Adipose tissue (tissue), 3 donors: ENCODE measurements around the gene NASP. TPM values are rescaled to one million over a fixed set of nuclear protein-coding genes. Genes with fewer than 3 reads are reported as not detected.

Source experiments
- H3K27ac ChIP-seq: one replicate; pipeline ENCODE4 v1.5.1; 2013; ENCODE audit warnings: low read depth, low read length
- WGBS, 3 donors: extraction: QIAGEN DNeasy Blood & Tissue Kit; methylation state at CpG; one replicate each; pipeline ENCODE4 v1.1.7; 2013; 5-methylcytosine and 5-hydroxymethylcytosine counted together
- polyA plus RNA-seq, 3 donors: library from polyadenylated mRNA; stranded (reverse); fragments of 200-250 nt; gene quantifications; one replicate each; pipeline ENCODE4 v1.2.3, GENCODE V29; 2013
- donor health status: healthy with polysubstance abuse.
- donor health status: Bipolar disorder and iron deficiency.
- donor health status: healthy.

NASP gene
- polyA plus RNA-seq, 3 donors = 37.2 to 117 (median 92.1) TPM

- H3K27ac ChIP-seq = no peak overlapping the region
- 69 to 84% (median 70%) methylated on average over 5 of the region's 5 CpGs for WGBS, 3 donors
Measured at GRCh38 chr1:45608175-45609156, 24.6 kb downstream of the NASP start.

GRCh38 chr1:45610589-45611226 lies 26.9 kb downstream of the NASP start:
- H3K27ac ChIP-seq = no peak overlapping the region
- 95 to 97% (median 96%) methylated on average over 10 of the region's 10 CpGs for WGBS, 3 donors

GRCh38 chr1:45612941-45613579 lies 29.2 kb downstream of the NASP start:
- 83 to 91% (median 84%) methylated on average over 8 of the region's 8 CpGs for WGBS, 3 donors
- no peak overlapping the region for H3K27ac ChIP-seq

GRCh38 chr1:45615885-45616284 lies 32.0 kb downstream of the NASP start:
- 93 to 97% (median 93%) methylated on average over 1 of the region's 1 CpG for WGBS, 3 donors

GRCh38 chr1:45617618-45618017 lies 33.8 kb downstream of the NASP start:
- H3K27ac ChIP-seq = no peak overlapping the region
- WGBS, 3 donors = 68 to 88% (median 69%) methylated on average over 4 of the region's 4 CpGs

More at GRCh38 chr1:45615885-45616284, 32.0 kb downstream of the NASP start:
- no peak overlapping the region for H3K27ac ChIP-seq

- H3K27ac ChIP-seq = no peak overlapping the region
- 63 to 68% (median 66%) methylated on average over 8 of the region's 8 CpGs for WGBS, 3 donors
Measured at GRCh38 chr1:45619149-45619921, 35.5 kb downstream of the NASP start.

- WGBS, 3 donors = 79 to 81% (median 81%) methylated on average over 17 of the region's 17 CpGs
- H3K27ac ChIP-seq = peak overlapping the region; percentile 40
Measured at GRCh38 chr1:45620588-45621500, 37.0 kb downstream of the NASP start.

GRCh38 chr1:45621501-45621836 lies 37.6 kb downstream of the NASP start:
- 41 to 73% (median 58%) methylated on average over 3 of the region's 3 CpGs for WGBS, 3 donors

GRCh38 chr1:45621895-45622523 lies 38.2 kb downstream of the NASP start:
- H3K27ac ChIP-seq = no peak overlapping the region
- WGBS, 3 donors = 62 to 73% (median 64%) methylated on average over 18 of the region's 18 CpGs

More at GRCh38 chr1:45621501-45621836, 37.6 kb downstream of the NASP start:
- peak overlapping the region; percentile 40 for H3K27ac ChIP-seq

GRCh38 chr1:45622524-45623394 lies 38.9 kb downstream of the NASP start:
- 65 to 73% (median 67%) methylated on average over 66 to 78 of the region's 78 CpGs for WGBS, 3 donors
- no peak overlapping the region for H3K27ac ChIP-seq

GRCh38 chr1:45623972-45624371 lies 40.1 kb downstream of the NASP start, which contains the start of gene CCDC17:
TSS of gene CCDC17 (minus strand) at chr1:45624054. CDS start at chr1:45623909, 145 bp downstream.
- H3K27ac ChIP-seq = no peak within 1 kb of the TSS
- 32 to 42% (median 38%) methylated on average over 4 of the region's 4 CpGs for WGBS, 3 donors

GRCh38 chr1:45629035-45629434 lies 45.2 kb downstream of the NASP start:
- H3K27ac ChIP-seq = no peak overlapping the region

- WGBS, 3 donors = 81 to 97% (median 92%) methylated on average over 1 of the region's 1 CpG
- no peak overlapping the region for H3K27ac ChIP-seq
Measured at GRCh38 chr1:45630429-45630828, 46.6 kb downstream of the NASP start.

GRCh38 chr1:45635211-45635610 lies 51.4 kb downstream of the NASP start:
- WGBS, 3 donors = 19 to 60% (median 56%) methylated on average over 1 of the region's 1 CpG
- H3K27ac ChIP-seq = no peak overlapping the region

- 97 to 100% (median 100%) methylated on average over 1 of the region's 1 CpG for WGBS, 3 donors
- H3K27ac ChIP-seq = no peak overlapping the region
Measured at GRCh38 chr1:45640293-45640692, 56.5 kb downstream of the NASP start.

GRCh38 chr1:45643321-45643720 lies 59.5 kb downstream of the NASP start:
- H3K27ac ChIP-seq = no peak overlapping the region
- 61 to 86% (median 66%) methylated on average over 5 of the region's 5 CpGs for WGBS, 3 donors
